Thyroid gland (tissue), 4 donors: Measurements from ENCODE around the gene MRPL44. TPM values are rescaled to one million over a fixed set of nuclear protein-coding genes. Genes with fewer than 3 reads are reported as not detected.

Experiments
- DNase-seq, 2 donors: peaks; one replicate each; pipeline ENCODE4 v3.0.0-alpha.2; 2019
- H3K27ac ChIP-seq, 3 donors: fragments of 200-600 bp; sonication (generic); 1 replicate in 2 of 3; 2 replicates in 1 of 3; pipeline ENCODE4 v1.5.1; 2016 to 2019; ENCODE audit warnings: mild to moderate bottlenecking in 1 of 3, moderate library complexity in 1 of 3
- H3K27me3 ChIP-seq: fragments of 200-600 bp; sonication (generic); one replicate; pipeline ENCODE4 v1.5.1; 2019
- H3K36me3 ChIP-seq, 2 donors: fragments of 200-600 bp; sonication (generic); one replicate each; pipeline ENCODE4 v1.5.1; 2016 to 2019
- H3K4me1 ChIP-seq, 2 donors: fragments of 200-600 bp; sonication (generic); one replicate each; pipeline ENCODE4 v1.5.1; 2017 to 2019
- H3K4me3 ChIP-seq, 3 donors: fragments of 200-600 bp; sonication (generic); replicated peaks in 1 of 3; 1 replicate in 2 of 3; 2 replicates in 1 of 3; pipeline ENCODE4 v1.5.1; 2016; ENCODE audit warnings: mild to moderate bottlenecking in 1 of 3
- H3K9me3 ChIP-seq: fragments of 200-600 bp; sonication (generic); one replicate; pipeline ENCODE4 v1.5.1; 2017
- POLR2A ChIP-seq, 2 donors: fragments of 450-650 bp; IDR thresholded peaks; one replicate each; pipeline ENCODE4 v1.6.1; 2017; ENCODE audit warnings: antibody characterized with exemption in 2 of 2, mild to moderate bottlenecking in 2 of 2, moderate library complexity in 1 of 2
- WGBS, 2 donors: methylation state at CpG; one replicate each; pipeline ENCODE4 v1.1.5; 2017; 5-methylcytosine and 5-hydroxymethylcytosine counted together
- intact Hi-C: fragments of 100-400 bp; cut with DNase I; formaldehyde crosslinking; loops from one replicate; pipeline ENCODE4 v1.15.1; 2023
- total RNA-seq, 4 donors: library from RNA; depleted of rRNA; stranded (reverse); fragments of >200 nt; gene quantifications; one replicate each; pipeline ENCODE4 v1.2.3, GENCODE V29; 2016
- TF ChIP-seq, protein P1 (sequence below), 6 experiments: fragments of 200-600 bp in 3 of 6; fragments of 450-650 bp in 3 of 6; sonication (generic) in 3 of 6; IDR thresholded peaks; one replicate each; pipeline ENCODE4 v1.5.1; 2016 to 2019; ENCODE audit warnings: antibody characterized with exemption in 6 of 6, mild to moderate bottlenecking in 2 of 6, inconsistent platforms in 1 of 6, moderate library complexity in 1 of 6

The MRPL44 gene
- total RNA-seq, 4 donors from 2014 or later, result 18.4 to 27.1 (median 25.3) TPM

DNA sequence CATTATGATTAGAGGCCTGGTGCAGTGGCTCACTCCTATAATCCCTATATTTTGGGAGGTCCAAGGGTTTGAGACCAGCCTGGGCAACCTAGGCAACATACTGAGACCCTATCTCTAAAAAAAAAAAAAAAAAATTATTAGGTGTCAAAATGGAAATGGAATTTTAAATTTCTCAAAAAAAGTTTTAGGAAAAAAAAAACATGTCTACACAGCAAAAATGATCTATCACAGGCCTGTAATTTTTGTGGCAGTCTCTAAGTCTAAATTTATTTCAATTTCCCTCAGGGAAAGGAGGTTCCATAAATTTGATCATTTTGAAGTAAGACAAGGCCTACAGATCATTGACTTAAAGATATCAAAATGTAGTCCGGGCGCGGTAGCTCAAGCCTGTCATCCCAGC is 16.3 kb downstream of the MRPL44 start:
- Histone ChIP-seq H3K9me3 (no peaks in the 10 kb centered on the region), H3K4me3 (no peak overlapping the region), H3K27ac (no peak overlapping the region), H3K4me1 (no peaks in the 10 kb centered on the region), H3K36me3 (peaks cover 0 to 2% of the 10 kb centered on the region in 2 donors), H3K27me3 (no peaks in the 10 kb centered on the region)
- intact Hi-C loops, result loop anchor here (5.0 kb wide), 1 partner anchor 314 kb away; no protein-coding TSS in a partner anchor
- WGBS, 2 donors, result 94 to 95% methylated on average over 3 of the region's 3 CpGs
- TF ChIP-seq, protein P1, sequence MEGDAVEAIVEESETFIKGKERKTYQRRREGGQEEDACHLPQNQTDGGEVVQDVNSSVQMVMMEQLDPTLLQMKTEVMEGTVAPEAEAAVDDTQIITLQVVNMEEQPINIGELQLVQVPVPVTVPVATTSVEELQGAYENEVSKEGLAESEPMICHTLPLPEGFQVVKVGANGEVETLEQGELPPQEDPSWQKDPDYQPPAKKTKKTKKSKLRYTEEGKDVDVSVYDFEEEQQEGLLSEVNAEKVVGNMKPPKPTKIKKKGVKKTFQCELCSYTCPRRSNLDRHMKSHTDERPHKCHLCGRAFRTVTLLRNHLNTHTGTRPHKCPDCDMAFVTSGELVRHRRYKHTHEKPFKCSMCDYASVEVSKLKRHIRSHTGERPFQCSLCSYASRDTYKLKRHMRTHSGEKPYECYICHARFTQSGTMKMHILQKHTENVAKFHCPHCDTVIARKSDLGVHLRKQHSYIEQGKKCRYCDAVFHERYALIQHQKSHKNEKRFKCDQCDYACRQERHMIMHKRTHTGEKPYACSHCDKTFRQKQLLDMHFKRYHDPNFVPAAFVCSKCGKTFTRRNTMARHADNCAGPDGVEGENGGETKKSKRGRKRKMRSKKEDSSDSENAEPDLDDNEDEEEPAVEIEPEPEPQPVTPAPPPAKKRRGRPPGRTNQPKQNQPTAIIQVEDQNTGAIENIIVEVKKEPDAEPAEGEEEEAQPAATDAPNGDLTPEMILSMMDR (IDR thresholded peaks at IDR 0.05), result no peak
- TF ChIP-seq POLR2A (IDR thresholded peaks at IDR 0.05), result no peak
- DNase-seq, result no peak

- Histone ChIP-seq H3K27ac (no peak overlapping the region), H3K9me3 (no peaks in the 10 kb centered on the region), H3K36me3 (no peaks in the 10 kb centered on the region), H3K4me3 (no peak overlapping the region), H3K4me1 (no peaks in the 10 kb centered on the region), H3K27me3 (no peaks in the 10 kb centered on the region)
- 60 to 70% methylated on average over 3 of the region's 3 CpGs for WGBS, 2 donors
- intact Hi-C loops, result no loop called here
- TF ChIP-seq, protein P1 (IDR thresholded peaks at IDR 0.05), result no peak
- TF ChIP-seq POLR2A (IDR thresholded peaks at IDR 0.05), result no peak
- no peak for DNase-seq
Measured at GRCh38 chr2:223976635-223977226, 19.5 kb downstream of the MRPL44 start.

GRCh38 chr2:223978451-223978850 is 21.2 kb downstream of the MRPL44 start:
- TF ChIP-seq POLR2A (IDR thresholded peaks at IDR 0.05), result no peak
- TF ChIP-seq, protein P1 (IDR thresholded peaks at IDR 0.05), result no peak
- H3K4me1 ChIP-seq, result no peaks in the 10 kb centered on the region
- WGBS, 2 donors, result 84 to 90% methylated on average over 4 of the region's 4 CpGs
- no peaks in the 10 kb centered on the region for H3K9me3 ChIP-seq
- no peaks in the 10 kb centered on the region for H3K36me3 ChIP-seq
- H3K27me3 ChIP-seq, result no peaks in the 10 kb centered on the region
- DNase-seq, result no peak
- no peak overlapping the region for H3K27ac ChIP-seq
- intact Hi-C loops, result no loop called here
- no peak overlapping the region for H3K4me3 ChIP-seq

GRCh38 chr2:223979730-223980396 is 22.6 kb downstream of the MRPL44 start:
- 91 to 93% methylated on average over 2 of the region's 2 CpGs for WGBS, 2 donors
- no peak overlapping the region for H3K4me3 ChIP-seq
- TF ChIP-seq, protein P1 (IDR thresholded peaks at IDR 0.05), result no peak
- intact Hi-C loops, result no loop called here
- H3K36me3 ChIP-seq, result no peaks in the 10 kb centered on the region
- no peaks in the 10 kb centered on the region for H3K9me3 ChIP-seq
- no peaks in the 10 kb centered on the region for H3K4me1 ChIP-seq
- H3K27ac ChIP-seq, result no peak overlapping the region
- H3K27me3 ChIP-seq, result no peaks in the 10 kb centered on the region
- no peak for DNase-seq

DNA sequence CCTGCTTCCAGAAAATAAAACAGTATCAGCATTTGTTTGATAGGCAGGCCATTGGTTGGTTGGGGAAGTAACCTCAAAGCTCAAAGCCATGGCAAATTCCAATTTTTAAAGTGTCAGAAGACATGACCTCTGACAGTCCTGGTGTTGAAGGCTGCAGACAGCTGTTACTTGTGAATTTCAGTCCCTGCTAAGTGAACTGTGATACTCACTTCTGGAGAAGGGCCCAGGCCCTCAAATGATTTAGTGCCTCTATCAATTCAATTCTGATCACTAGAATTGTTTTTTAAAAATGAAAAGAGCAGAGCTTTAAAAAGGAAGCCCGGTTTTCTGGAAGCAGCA is 23.1 kb downstream of the MRPL44 start:
- TF ChIP-seq, protein P1 (IDR thresholded peaks at IDR 0.05), result no peak
- TF ChIP-seq POLR2A (IDR thresholded peaks at IDR 0.05), result no peak
- Histone ChIP-seq H3K4me1 (no peaks in the 10 kb centered on the region), H3K27me3 (no peaks in the 10 kb centered on the region), H3K27ac (no peak overlapping the region), H3K9me3 (no peaks in the 10 kb centered on the region), H3K36me3 (no peaks in the 10 kb centered on the region), H3K4me3 (no peak overlapping the region)
- intact Hi-C loops, result no loop called here
- WGBS, 2 donors, result 93 to 95% methylated on average over 1 of the region's 1 CpG
- DNase-seq, result no peak
